Transverse colon (tissue), 4 donors: ENCODE measurements around the gene ATP9B.
"Not testable (repeated sequence)": the region's sequence is repeated elsewhere in the genome, so short reads cannot be mapped to it uniquely, and the experiment has no call there.

Experiments used
- CTCF ChIP-seq, 5 experiments: fragments of 200-600 bp in 3 of 5; fragments of 450-650 bp in 2 of 5; sonication (generic) in 3 of 5; IDR thresholded peaks; 1 replicate in 2 of 5; 2 replicates in 3 of 5; pipeline ENCODE4 v1.5.1; 2016 to 2017; ENCODE audit warnings: antibody characterized with exemption in 5 of 5, inconsistent platforms in 3 of 5, mild to moderate bottlenecking in 2 of 5, moderate library complexity in 1 of 5
- EP300 ChIP-seq: sonication (generic); formaldehyde crosslinking; IDR thresholded peaks from one replicate; pipeline ENCODE4 v1.6.1; 2017; ENCODE audit warnings: antibody characterized with exemption, low read depth
- POLR2A ChIP-seq: fragments of 450-650 bp; IDR thresholded peaks from one replicate; pipeline ENCODE4 v1.6.1; 2016; ENCODE audit warnings: antibody characterized with exemption, mild to moderate bottlenecking, moderate library complexity
- POLR2AphosphoS5 ChIP-seq, 3 donors: sonication (generic); formaldehyde crosslinking; IDR thresholded peaks; one replicate each; pipeline ENCODE4 v1.6.1; 2016; ENCODE audit warnings: antibody characterized with exemption in 3 of 3

- TF ChIP-seq POLR2AphosphoS5 (IDR thresholded peaks at IDR 0.05); CTCF (IDR thresholded peaks at IDR 0.05); POLR2A; EP300: not testable (repeated sequence)
These were observed 307.5 kb downstream of the ATP9B start for GRCh38 chr18:79376661-79377060.
